Stomach smooth muscle (tissue), 2 donors: ENCODE data around the gene FRMPD1.
"Not testable (repeated sequence)": the region's sequence is repeated elsewhere in the genome, so short reads cannot be mapped to it uniquely, and the experiment has no call there.

ENCODE experiments used
- H3K27ac ChIP-seq: one replicate; pipeline ENCODE4 v1.7.0; 2013; ENCODE audit warnings: mild to moderate bottlenecking, low read length, inconsistent platforms
- H3K27me3 ChIP-seq, 2 donors: one replicate each; pipeline ENCODE4 v1.7.0; 2013; ENCODE audit warnings: low read length in 2 of 2; ENCODE audit not compliant: insufficient read depth in 2 of 2, control insufficient read depth in 1 of 2
- H3K36me3 ChIP-seq, 2 donors: one replicate each; pipeline ENCODE4 v1.7.0; 2013; ENCODE audit warnings: low read length in 2 of 2; ENCODE audit not compliant: control insufficient read depth in 2 of 2, insufficient read depth in 2 of 2
- H3K4me1 ChIP-seq: one replicate; pipeline ENCODE4 v1.7.0; 2013; ENCODE audit warnings: low read length; ENCODE audit not compliant: control insufficient read depth, insufficient read depth
- H3K4me3 ChIP-seq, 2 donors: one replicate each; pipeline ENCODE4 v1.7.0; 2013; ENCODE audit warnings: low read length in 2 of 2
- H3K9ac ChIP-seq, 2 donors: one replicate each; pipeline ENCODE4 v1.7.0; 2013; ENCODE audit warnings: low read length in 2 of 2, mild to moderate bottlenecking in 1 of 2
- H3K9me3 ChIP-seq, 2 donors: one replicate each; pipeline ENCODE4 v1.7.0; 2013; ENCODE audit warnings: low read length in 2 of 2; ENCODE audit not compliant: control insufficient read depth in 2 of 2
- donor health status: healthy.
- donor health status: Pancreatic carcinoma.

FRMPD1 gene

DNA sequence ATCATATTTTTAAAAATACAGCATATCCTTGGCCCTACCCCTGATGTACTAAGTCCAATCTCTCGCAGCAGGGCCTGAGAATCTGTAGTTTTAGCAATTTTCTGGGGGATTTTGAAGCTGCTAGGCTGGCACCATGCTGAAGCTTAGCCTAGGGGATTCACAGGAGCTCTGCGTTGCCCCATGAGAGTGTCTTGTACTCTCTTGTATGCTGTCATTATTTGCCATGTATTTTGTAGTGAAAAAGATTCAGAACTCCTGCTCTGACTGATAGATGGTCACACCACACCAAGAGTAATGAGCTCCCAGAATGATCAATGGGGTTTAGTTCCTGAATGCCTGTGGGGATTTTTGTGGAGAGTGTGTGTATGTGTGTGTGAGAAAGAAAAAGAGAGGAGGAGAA, 82.2 kb downstream of the FRMPD1 start:
- H3K9ac ChIP-seq: no peak overlapping the region
- no peaks in the 10 kb centered on the region for H3K4me1 ChIP-seq
- H3K36me3 ChIP-seq: no peaks in the 10 kb centered on the region
- no peaks in the 10 kb centered on the region for H3K9me3 ChIP-seq
- H3K27ac ChIP-seq: no peak overlapping the region
- peaks cover 0 to 9% of the 10 kb centered on the region in 2 donors for H3K27me3 ChIP-seq
- no peak overlapping the region for H3K4me3 ChIP-seq

DNA sequence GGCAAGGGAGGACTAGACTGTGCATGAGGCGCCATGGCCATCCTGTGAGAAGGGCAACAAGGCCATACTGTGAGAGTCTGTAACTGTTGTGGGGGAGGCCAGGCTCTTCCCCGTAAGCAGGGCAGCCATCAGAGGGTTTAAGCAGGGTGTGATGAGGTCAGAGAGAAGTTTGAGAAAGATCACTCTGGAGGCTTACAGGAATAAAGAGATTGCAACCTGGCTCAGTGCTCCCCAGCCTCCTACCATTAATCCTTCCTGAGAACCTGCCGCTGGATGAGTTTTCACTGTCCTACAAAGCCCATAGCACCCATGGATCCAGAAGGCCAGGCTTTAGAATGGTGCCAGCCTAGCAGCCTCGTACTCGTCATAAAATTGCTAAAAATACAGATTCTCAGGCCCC, 88.5 kb downstream of the FRMPD1 start:
- no peaks in the 10 kb centered on the region for H3K4me1 ChIP-seq
- no peak overlapping the region for H3K4me3 ChIP-seq
- H3K9me3 ChIP-seq: no peaks in the 10 kb centered on the region
- no peaks in the 10 kb centered on the region for H3K36me3 ChIP-seq
- H3K9ac ChIP-seq: no peak overlapping the region
- H3K27me3 ChIP-seq: no peaks in the 10 kb centered on the region
- H3K27ac ChIP-seq: no peak overlapping the region

- Histone ChIP-seq H3K27me3 (no peaks in the 10 kb centered on the region), H3K4me1 (no peaks in the 10 kb centered on the region), H3K27ac (no peak overlapping the region), H3K9me3 (no peaks in the 10 kb centered on the region), H3K36me3 (no peaks in the 10 kb centered on the region), H3K4me3 (no peak overlapping the region), H3K9ac (no peak overlapping the region)
Observed at GRCh38 chr9:37740128-37740527, 89.4 kb downstream of the FRMPD1 start.

DNA sequence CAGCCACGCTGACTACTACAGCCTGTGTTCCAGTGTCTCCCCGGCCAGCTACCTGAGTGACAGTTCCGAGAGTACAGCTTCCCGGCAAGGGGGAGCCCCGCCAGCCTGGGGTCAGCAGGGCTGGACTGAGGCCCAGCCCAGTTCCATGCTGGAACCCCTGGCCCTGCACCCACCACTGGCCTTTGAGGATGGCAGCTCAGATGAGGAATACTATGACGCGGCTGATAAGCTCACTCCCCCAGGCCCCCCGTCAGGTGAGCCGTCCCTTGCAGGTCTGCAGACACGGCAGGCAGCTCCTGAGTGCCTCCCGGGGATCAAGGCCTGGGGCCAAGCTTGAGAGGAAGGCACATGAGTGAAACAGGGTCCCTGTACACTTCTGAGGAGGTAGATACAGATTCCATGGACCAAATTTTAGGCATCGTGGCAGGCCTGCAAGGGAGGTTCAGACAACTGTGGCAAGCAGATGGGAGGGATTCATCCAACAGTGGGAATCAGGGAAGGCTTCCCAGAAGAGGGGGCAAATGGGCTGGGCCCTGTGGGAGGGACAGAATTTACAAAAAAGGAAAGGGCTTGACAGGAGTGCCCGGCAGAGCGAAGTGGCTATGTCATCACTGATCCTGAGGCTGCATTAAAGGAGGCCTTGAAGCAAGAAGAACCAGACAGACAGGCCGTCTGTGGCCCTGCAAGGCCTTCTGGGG, 90.0 kb downstream of the FRMPD1 start:
- H3K4me1 ChIP-seq: no peaks in the 10 kb centered on the region
- no peak overlapping the region for H3K9ac ChIP-seq
- H3K9me3 ChIP-seq: no peaks in the 10 kb centered on the region
- no peaks in the 10 kb centered on the region for H3K27me3 ChIP-seq
- no peak overlapping the region for H3K4me3 ChIP-seq
- no peak overlapping the region for H3K27ac ChIP-seq
- no peaks in the 10 kb centered on the region for H3K36me3 ChIP-seq

- H3K4me3 ChIP-seq: no peak overlapping the region
Observed at GRCh38 chr9:37745970-37746369, 95.2 kb downstream of the FRMPD1 start.

GRCh38 chr9:37746448-37747270, 95.9 kb downstream of the FRMPD1 start:
- Histone ChIP-seq H3K27ac (no peak overlapping the region), H3K9me3 (no peaks in the 10 kb centered on the region), H3K27me3 (no peaks in the 10 kb centered on the region), H3K4me3 (no peak overlapping the region), H3K4me1 (no peaks in the 10 kb centered on the region), H3K36me3 (no peaks in the 10 kb centered on the region), H3K9ac (no peak overlapping the region)

More at GRCh38 chr9:37745970-37746369, 95.2 kb downstream of the FRMPD1 start:
- Histone ChIP-seq H3K9ac (no peak overlapping the region), H3K27me3 (no peaks in the 10 kb centered on the region), H3K27ac (no peak overlapping the region), H3K4me1 (no peaks in the 10 kb centered on the region), H3K36me3 (no peaks in the 10 kb centered on the region), H3K9me3 (no peaks in the 10 kb centered on the region)

GRCh38 chr9:37747271-37747753, 96.6 kb downstream of the FRMPD1 start:
- Histone ChIP-seq H3K4me1 (no peaks in the 10 kb centered on the region), H3K9ac (no peak overlapping the region), H3K27ac (no peak overlapping the region), H3K9me3 (no peaks in the 10 kb centered on the region), H3K36me3 (no peaks in the 10 kb centered on the region), H3K4me3 (no peak overlapping the region), H3K27me3 (no peaks in the 10 kb centered on the region)

GRCh38 chr9:37749129-37749528, 98.4 kb downstream of the FRMPD1 start:
- H3K4me1 ChIP-seq: peaks cover 5% of the 10 kb centered on the region
- H3K27me3 ChIP-seq: no peaks in the 10 kb centered on the region
- H3K9ac ChIP-seq: no peak overlapping the region
- no peaks in the 10 kb centered on the region for H3K9me3 ChIP-seq
- H3K27ac ChIP-seq: no peak overlapping the region
- no peaks in the 10 kb centered on the region for H3K36me3 ChIP-seq
- H3K4me3 ChIP-seq: no peak overlapping the region

GRCh38 chr9:37751186-37751585, 100.4 kb downstream of the FRMPD1 start:
- Histone ChIP-seq H3K4me1 (peaks cover 11% of the 10 kb centered on the region), H3K4me3 (no peak overlapping the region)

GRCh38 chr9:37751704-37752103, 101.0 kb downstream of the FRMPD1 start:
- H3K27ac ChIP-seq, H3K27me3 ChIP-seq: not testable (repeated sequence)

More at GRCh38 chr9:37751186-37751585, 100.4 kb downstream of the FRMPD1 start:
- Histone ChIP-seq H3K9ac (no peak overlapping the region), H3K36me3 (no peaks in the 10 kb centered on the region), H3K27me3 (no peaks in the 10 kb centered on the region), H3K27ac (no peak overlapping the region), H3K9me3 (no peaks in the 10 kb centered on the region)

DNA sequence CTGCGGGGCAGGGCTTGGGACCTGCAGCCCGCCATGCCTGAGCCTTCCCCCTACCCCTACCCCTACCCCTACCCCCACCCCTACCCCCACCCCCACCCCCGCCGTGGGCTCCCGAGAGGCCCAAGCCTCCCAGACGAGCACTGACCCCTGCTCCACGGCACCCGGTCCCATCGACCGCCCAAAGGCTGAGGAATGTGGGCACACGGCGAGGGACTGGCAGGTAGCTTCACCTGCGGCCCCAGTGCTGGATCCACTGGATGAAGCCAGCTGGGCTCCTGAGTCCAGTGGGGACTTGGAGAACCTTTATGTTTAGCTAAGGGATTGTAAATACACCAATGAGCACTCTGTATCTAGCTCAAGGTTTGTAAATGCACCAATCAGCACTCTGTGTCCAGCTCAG, 101.4 kb downstream of the FRMPD1 start:
- not testable (repeated sequence) for H3K27me3 ChIP-seq, H3K27ac ChIP-seq, H3K4me3 ChIP-seq, H3K36me3 ChIP-seq, H3K9ac ChIP-seq, H3K9me3 ChIP-seq
- H3K4me1 ChIP-seq: peaks cover 11% of the 10 kb centered on the region

More at GRCh38 chr9:37751704-37752103, 101.0 kb downstream of the FRMPD1 start:
- H3K36me3 ChIP-seq, H3K4me3 ChIP-seq, H3K9ac ChIP-seq, H3K9me3 ChIP-seq: not testable (repeated sequence)
- H3K4me1 ChIP-seq: peaks cover 11% of the 10 kb centered on the region
